A673 (cell line): ENCODE data around the gene P2RY2. TPM values are rescaled to one million over a fixed set of nuclear protein-coding genes. Genes with fewer than 3 reads are reported as not detected.

Experiments used
- BruUV-seq: library from RNA; stranded (reverse); fragments of 400-500 nt; replicated peaks from 2 replicates; lab custom pipeline; 2021; lab: Mats Ljungman, UMichigan
- CTCF ChIA-PET: fragments of 300-600 bp; sonication (Branson Sonifier 250); formaldehyde crosslinking; loops from one replicate; lab custom pipeline; 2022; ENCODE audit warnings: antibody characterized with exemption; lab: Charles Lee
- POLR2A ChIA-PET: fragments of 300-600 bp; sonication (Branson Sonifier 250); formaldehyde crosslinking; loops from one replicate; lab custom pipeline; 2022; ENCODE audit warnings: antibody characterized with exemption; ENCODE audit not compliant: low non-redundant PET; lab: Charles Lee
- DNase-seq: peaks from one replicate; pipeline ENCODE4 v3.0.0-alpha.2; 2015; ENCODE audit warnings: low spot score
- H3K27ac ChIP-seq: fragments of 200-600 bp; sonication (generic); 2 replicates; pipeline ENCODE4 v1.5.1; 2016; ENCODE audit warnings: mixed run types, low read depth, mild to moderate bottlenecking, mixed read lengths, antibody characterized with exemption, low read length; ENCODE audit not compliant: poor library complexity, severe bottlenecking
- H3K27me3 ChIP-seq: fragments of 200-600 bp; sonication (generic); replicated peaks from 2 replicates; pipeline ENCODE4 v1.6.1; 2017; ENCODE audit warnings: mixed run types, low read depth, mild to moderate bottlenecking, mixed read lengths, antibody characterized with exemption, low read length; ENCODE audit not compliant: insufficient read depth, poor library complexity
- H3K36me3 ChIP-seq: fragments of 200-600 bp; sonication (generic); 2 replicates; pipeline ENCODE4 v1.6.1; 2016; ENCODE audit warnings: mixed run types, mild to moderate bottlenecking, mixed read lengths, antibody characterized with exemption, low read length; ENCODE audit not compliant: insufficient read depth, poor library complexity, severe bottlenecking
- H3K4me1 ChIP-seq: fragments of 200-600 bp; sonication (generic); 2 replicates; pipeline ENCODE4 v1.6.1; 2017; ENCODE audit warnings: mixed run types, mild to moderate bottlenecking, mixed read lengths, antibody characterized with exemption, low read length; ENCODE audit not compliant: insufficient read depth, poor library complexity, severe bottlenecking
- H3K4me3 ChIP-seq: fragments of 200-600 bp; sonication (generic); 2 replicates; pipeline ENCODE4 v1.5.1; 2016; ENCODE audit warnings: low read depth, mixed run types, mild to moderate bottlenecking, mixed read lengths, low read length; ENCODE audit not compliant: poor library complexity, severe bottlenecking
- H3K9me3 ChIP-seq: fragments of 200-600 bp; sonication (generic); 2 replicates; pipeline ENCODE4 v1.6.1; 2016; ENCODE audit warnings: mixed run types, low read depth, mild to moderate bottlenecking, mixed read lengths, antibody characterized with exemption, low read length; ENCODE audit not compliant: poor library complexity, severe bottlenecking
- CTCF ChIP-seq: fragments of 300-800, 200-600 bp; sonication (generic); conservative IDR thresholded peaks from 2 replicates; pipeline ENCODE4 v1.5.1; 2017; ENCODE audit warnings: low read depth, mild to moderate bottlenecking, antibody characterized with exemption, low read length, moderate library complexity, mixed read lengths
- EZH2 ChIP-seq: fragments of 200-600 bp; sonication (generic); IDR thresholded peaks from 2 replicates; pipeline ENCODE4 v1.6.1; 2017; ENCODE audit warnings: borderline replicate concordance, low read depth, mild to moderate bottlenecking, mixed read lengths, antibody characterized with exemption, low read length; ENCODE audit not compliant: poor library complexity, severe bottlenecking
- intact Hi-C: fragments of 100-400 bp; cut with micrococcal nuclease; formaldehyde crosslinking; loops from one replicate; pipeline ENCODE4 v1.10.0; 2022; ENCODE audit not compliant: unreplicated experiment
- total RNA-seq: library from RNA; stranded (reverse); gene quantifications from 2 replicates; pipeline ENCODE4 v1.2.3, GENCODE V29; 2021

Gene P2RY2
- total RNA-seq, 1 experiment from 2014 or later = not detected

- CTCF ChIA-PET = interaction anchor here (1.0 kb wide), 1 partner anchor 52 kb away, joined by 3 read pairs; no protein-coding TSS in a partner anchor
- POLR2A ChIA-PET = no interaction called here
These were observed 19.6 kb downstream of the P2RY2 start for GRCh38 chr11:73237471-73238290.

GRCh38 chr11:73239111-73239521, 21.0 kb downstream of the P2RY2 start:
- no peaks in the 10 kb centered on the region for H3K36me3 ChIP-seq
- TF ChIP-seq CTCF (no peak), EZH2 (no peak)
- BruUV-seq = no TSS peak
- no peaks in the 10 kb centered on the region for H3K4me1 ChIP-seq
- no peaks in the 10 kb centered on the region for H3K9me3 ChIP-seq
- POLR2A ChIA-PET = no interaction called here
- no peak overlapping the region for H3K27ac ChIP-seq
- intact Hi-C loops = no loop called here
- CTCF ChIA-PET = no interaction called here
- H3K27me3 ChIP-seq = no peaks in the 10 kb centered on the region
- no peak overlapping the region for H3K4me3 ChIP-seq
- no peak for DNase-seq

More at GRCh38 chr11:73237471-73238290, 19.6 kb downstream of the P2RY2 start:
- DNase-seq = no peak
- Histone ChIP-seq H3K27me3 (no peaks in the 10 kb centered on the region), H3K9me3 (no peaks in the 10 kb centered on the region), H3K4me3 (no peak overlapping the region), H3K36me3 (no peaks in the 10 kb centered on the region), H3K4me1 (no peaks in the 10 kb centered on the region), H3K27ac (no peak overlapping the region)
- intact Hi-C loops = no loop called here
- no TSS peak for BruUV-seq
- TF ChIP-seq EZH2 (no peak), CTCF (no peak)

- no peaks in the 10 kb centered on the region for H3K36me3 ChIP-seq
- BruUV-seq = no TSS peak
- H3K4me3 ChIP-seq = no peak overlapping the region
- TF ChIP-seq EZH2 = no peak
- TF ChIP-seq CTCF = no peak
- H3K9me3 ChIP-seq = no peaks in the 10 kb centered on the region
- DNase-seq = no peak
- no peak overlapping the region for H3K27ac ChIP-seq
- H3K27me3 ChIP-seq = no peaks in the 10 kb centered on the region
- ChIA-PET POLR2A (no interaction called here), CTCF (no interaction called here)
- intact Hi-C loops = loop anchor here (10.0 kb wide), 1 partner anchor 515 kb away; no protein-coding TSS in a partner anchor
- no peaks in the 10 kb centered on the region for H3K4me1 ChIP-seq
These were observed 21.6 kb downstream of the P2RY2 start for GRCh38 chr11:73239571-73240189.
